Prostate gland (tissue), 2 donors: ENCODE data around the gene HPS4. TPM values are rescaled to one million over a fixed set of nuclear protein-coding genes. Genes with fewer than 3 reads are reported as not detected.
A peak's percentile ranks its signal among the peaks of the same experiment; 100 is the strongest.

Experiments used
- DNase-seq: peaks from one replicate; pipeline ENCODE4 v3.0.0-alpha.2; 2019; ENCODE audit warnings: low spot score
- H3K27ac ChIP-seq, 2 donors: fragments of 200-600 bp; sonication (generic); 2 replicates each; pipeline ENCODE4 v1.5.1; 2017 to 2019
- H3K27me3 ChIP-seq: fragments of 200-600 bp; sonication (generic); replicated peaks from 2 replicates; pipeline ENCODE4 v1.5.1; 2019; ENCODE audit not compliant: insufficient read depth
- H3K36me3 ChIP-seq, 2 donors: fragments of 200-600 bp; sonication (generic); 1 replicate in 1 of 2; 2 replicates in 1 of 2; pipeline versions ENCODE4 v1.5.1 to v1.8.1; 2017 to 2019
- H3K4me1 ChIP-seq: fragments of 200-600 bp; sonication (generic); replicated peaks from 2 replicates; pipeline ENCODE4 v1.5.1; 2019
- H3K4me3 ChIP-seq, 2 donors: fragments of 200-600 bp; sonication (generic); 2 replicates each; pipeline ENCODE4 v1.5.1; 2017 to 2019
- H3K9me3 ChIP-seq: fragments of 200-600 bp; sonication (generic); 2 replicates; pipeline ENCODE4 v1.5.1; 2017
- POLR2A ChIP-seq: fragments of 450-650 bp; IDR thresholded peaks from one replicate; pipeline ENCODE4 v1.6.1; 2016; ENCODE audit warnings: antibody characterized with exemption, mild to moderate bottlenecking
- POLR2AphosphoS5 ChIP-seq: sonication (generic); formaldehyde crosslinking; IDR thresholded peaks from one replicate; pipeline ENCODE4 v1.6.1; 2017; ENCODE audit warnings: antibody characterized with exemption
- WGBS: methylation state at CpG from one replicate; pipeline ENCODE4 v1.1.5; 2018; 5-methylcytosine and 5-hydroxymethylcytosine counted together
- intact Hi-C: fragments of 100-400 bp; cut with DNase I; formaldehyde crosslinking; loops from one replicate; pipeline ENCODE4 v1.14.2; 2022
- total RNA-seq, 2 donors: library from RNA; depleted of rRNA; stranded (reverse); fragments of >200 nt; gene quantifications; one replicate each; pipeline ENCODE4 v1.1.0, GENCODE V29; 2016
- TF ChIP-seq, protein P1 (sequence below), 4 experiments: fragments of 200-600 bp in 2 of 4; fragments of 450-650 bp in 2 of 4; sonication (generic) in 2 of 4; IDR thresholded peaks; 1 replicate in 3 of 4; 2 replicates in 1 of 4; pipeline ENCODE4 v1.5.1; 2016 to 2019; ENCODE audit warnings: antibody characterized with exemption in 4 of 4, mild to moderate bottlenecking in 2 of 4, moderate library complexity in 2 of 4

HPS4 gene
- total RNA-seq, 2 donors from 2014 or later = 25.3 to 83.9 TPM

DNA sequence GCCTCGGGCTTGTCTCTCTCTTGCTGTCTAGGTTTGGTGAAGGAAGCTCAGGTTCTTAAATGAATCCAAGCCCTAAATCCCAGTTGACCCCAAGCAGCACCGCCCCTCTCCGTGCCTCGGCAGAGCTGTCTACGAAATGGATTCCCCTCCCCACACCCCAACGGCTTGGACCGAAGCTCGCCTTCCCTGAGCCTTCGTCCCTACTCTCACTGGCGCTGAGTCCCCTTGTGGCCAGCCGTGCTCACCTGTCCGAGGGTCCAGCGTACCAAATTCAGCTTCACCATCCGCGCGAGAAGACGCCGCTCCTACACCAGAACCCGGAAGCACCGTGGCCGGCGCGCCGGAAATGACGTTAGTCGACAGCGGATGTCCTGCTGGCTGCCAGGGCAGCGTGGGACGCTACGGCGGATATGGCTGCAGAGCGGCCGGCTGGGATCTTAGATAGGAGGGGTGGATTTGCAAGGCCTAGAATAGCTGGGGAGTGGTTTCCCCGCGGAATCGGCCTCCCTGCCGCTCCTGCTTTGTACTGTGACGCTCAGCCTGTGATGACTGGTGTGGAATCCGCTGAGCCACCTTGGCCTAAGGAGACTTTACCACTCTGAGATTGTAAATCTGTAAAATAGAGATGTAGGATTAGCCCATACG lies 28.7 kb upstream of the HPS4 start, which contains the start of gene TFIP11:
TSS of gene TFIP11 (minus strand) at position 325 of the 645 bp plus-strand sequence. CDS start 2,201 bp downstream, outside the sequence.
- intact Hi-C loops = no loop called here
- TF ChIP-seq, protein P1, sequence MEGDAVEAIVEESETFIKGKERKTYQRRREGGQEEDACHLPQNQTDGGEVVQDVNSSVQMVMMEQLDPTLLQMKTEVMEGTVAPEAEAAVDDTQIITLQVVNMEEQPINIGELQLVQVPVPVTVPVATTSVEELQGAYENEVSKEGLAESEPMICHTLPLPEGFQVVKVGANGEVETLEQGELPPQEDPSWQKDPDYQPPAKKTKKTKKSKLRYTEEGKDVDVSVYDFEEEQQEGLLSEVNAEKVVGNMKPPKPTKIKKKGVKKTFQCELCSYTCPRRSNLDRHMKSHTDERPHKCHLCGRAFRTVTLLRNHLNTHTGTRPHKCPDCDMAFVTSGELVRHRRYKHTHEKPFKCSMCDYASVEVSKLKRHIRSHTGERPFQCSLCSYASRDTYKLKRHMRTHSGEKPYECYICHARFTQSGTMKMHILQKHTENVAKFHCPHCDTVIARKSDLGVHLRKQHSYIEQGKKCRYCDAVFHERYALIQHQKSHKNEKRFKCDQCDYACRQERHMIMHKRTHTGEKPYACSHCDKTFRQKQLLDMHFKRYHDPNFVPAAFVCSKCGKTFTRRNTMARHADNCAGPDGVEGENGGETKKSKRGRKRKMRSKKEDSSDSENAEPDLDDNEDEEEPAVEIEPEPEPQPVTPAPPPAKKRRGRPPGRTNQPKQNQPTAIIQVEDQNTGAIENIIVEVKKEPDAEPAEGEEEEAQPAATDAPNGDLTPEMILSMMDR (IDR thresholded peaks at IDR 0.05) = peak in 1 of 4 experiments; percentile 20
- TF ChIP-seq POLR2AphosphoS5 = peak; percentile 99
- no peak for TF ChIP-seq POLR2A
- Histone ChIP-seq H3K27ac (peak within 1 kb of the TSS; percentile 66 to 72), H3K27me3 (no peaks in the 10 kb centered on the region), H3K9me3 (no peaks in the 10 kb centered on the region), H3K4me1 (peaks cover 9% of the 10 kb centered on the region), H3K36me3 (peaks cover 4 to 6% of the 10 kb centered on the region in 2 donors), H3K4me3 (peak within 1 kb of the TSS; percentile 84 to 86)
- WGBS = under 1% methylated on average over 40 of the region's 40 CpGs
- DNase-seq = peak; percentile 93

DNA sequence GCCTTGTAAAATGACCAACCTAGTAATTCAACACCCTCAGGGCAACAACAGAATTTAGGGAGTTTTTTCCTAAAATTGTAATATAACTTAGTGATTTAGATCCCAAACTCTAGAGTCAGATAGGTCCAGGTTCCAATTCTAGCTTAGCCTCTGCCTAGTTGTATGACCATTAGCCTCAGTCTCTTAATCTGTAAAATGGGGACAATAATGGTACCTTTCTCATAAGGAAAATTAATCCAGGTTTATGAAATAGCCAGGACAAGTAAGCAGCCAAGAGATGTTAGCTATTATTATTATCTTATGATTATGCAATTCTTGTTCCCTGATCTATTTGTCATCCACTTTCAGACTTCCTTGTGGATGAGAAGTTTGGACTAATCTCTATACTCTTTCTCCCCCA lies 24.6 kb upstream of the HPS4 start:
- no peak for DNase-seq

DNA sequence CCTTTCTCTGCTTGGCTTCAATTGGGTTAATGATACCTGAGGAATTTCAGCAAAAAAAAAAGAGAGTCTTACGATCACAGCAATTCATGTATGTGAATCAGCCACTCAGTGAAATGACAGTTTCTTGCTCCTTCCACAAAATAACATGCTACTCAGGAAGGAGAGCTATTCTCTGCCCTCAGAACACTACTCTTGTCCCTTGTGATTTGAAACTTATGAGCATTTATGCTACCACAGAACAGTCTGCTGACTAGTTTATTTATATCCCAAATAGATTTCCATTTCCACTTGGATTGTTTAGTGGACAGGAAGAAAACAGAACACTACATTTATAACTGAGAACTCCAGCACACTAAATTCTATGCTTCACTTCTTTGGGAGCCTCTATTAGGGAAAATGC lies 20.2 kb upstream of the HPS4 start:
- 38% methylated on average over 1 of the region's 1 CpG for WGBS
- H3K36me3 ChIP-seq = peaks cover 29 to 42% of the 10 kb centered on the region in 2 donors
- no peak for DNase-seq
- H3K4me3 ChIP-seq = no peak overlapping the region
- H3K27ac ChIP-seq = no peak overlapping the region
- no peaks in the 10 kb centered on the region for H3K27me3 ChIP-seq
- intact Hi-C loops = no loop called here
- TF ChIP-seq, protein P1 (IDR thresholded peaks at IDR 0.05) = no peak
- TF ChIP-seq POLR2A = no peak
- no peak for TF ChIP-seq POLR2AphosphoS5
- H3K9me3 ChIP-seq = no peaks in the 10 kb centered on the region
- no peaks in the 10 kb centered on the region for H3K4me1 ChIP-seq

More for the DNA sequence above, 24.6 kb upstream of the HPS4 start:
- intact Hi-C loops = no loop called here
- Histone ChIP-seq H3K4me1 (peaks cover 8% of the 10 kb centered on the region), H3K27me3 (no peaks in the 10 kb centered on the region), H3K36me3 (peaks cover 24 to 26% of the 10 kb centered on the region in 2 donors), H3K9me3 (no peaks in the 10 kb centered on the region), H3K27ac (no peak overlapping the region), H3K4me3 (no peak overlapping the region)
- TF ChIP-seq, protein P1 (IDR thresholded peaks at IDR 0.05) = no peak

DNA sequence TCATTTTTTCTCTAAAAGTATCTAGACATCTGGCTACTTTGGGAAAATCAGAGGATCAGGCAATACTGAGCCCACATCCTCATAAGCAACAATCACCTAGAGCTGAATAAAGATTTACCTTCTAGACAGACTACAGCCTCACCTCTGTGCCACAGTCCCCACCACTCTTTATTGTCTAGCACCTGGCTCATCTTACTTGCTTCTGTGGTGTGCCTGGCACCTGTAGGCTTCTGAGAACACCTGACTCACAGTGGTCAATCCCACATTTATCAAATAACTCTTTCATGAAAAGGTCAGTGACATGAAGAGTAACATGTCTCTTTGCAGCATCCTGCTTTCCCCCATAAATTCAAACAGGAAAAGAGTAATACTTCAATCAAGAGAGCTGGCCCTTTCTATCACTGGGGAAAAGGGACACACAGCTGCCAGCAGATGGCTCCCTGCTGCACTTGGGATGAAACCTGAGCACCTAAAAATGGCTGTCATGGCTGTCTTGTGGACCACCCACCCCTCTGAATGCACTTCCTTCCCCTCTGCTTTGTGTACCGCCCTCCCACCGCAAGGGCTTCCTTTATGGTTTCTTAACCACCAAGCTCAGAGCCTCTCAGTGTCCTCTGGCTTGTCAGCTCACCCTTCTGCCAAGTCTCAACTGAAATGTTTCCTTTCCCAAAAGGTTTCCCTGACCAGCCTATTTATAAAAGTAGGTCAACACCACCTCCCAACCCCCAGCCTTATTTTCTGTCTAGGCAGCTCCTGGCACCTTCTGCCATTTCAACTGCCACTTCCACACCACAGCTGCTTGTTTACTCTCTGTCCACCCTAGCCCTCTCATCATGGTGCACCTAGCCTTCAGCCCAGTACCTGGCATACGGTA lies 19.3 kb upstream of the HPS4 start:
- DNase-seq = no peak
- no peak for TF ChIP-seq POLR2A
- TF ChIP-seq, protein P1 (IDR thresholded peaks at IDR 0.05) = peak in 3 of 4 experiments; percentile 20 to 50 (median 32)

More for the DNA sequence above, 19.3 kb upstream of the HPS4 start:
- peaks cover 32 to 44% of the 10 kb centered on the region in 2 donors for H3K36me3 ChIP-seq
- H3K4me3 ChIP-seq = no peak overlapping the region
- no peak overlapping the region for H3K27ac ChIP-seq
- intact Hi-C loops = no loop called here
- H3K27me3 ChIP-seq = no peaks in the 10 kb centered on the region
- H3K9me3 ChIP-seq = no peaks in the 10 kb centered on the region
- 33% methylated on average over 3 of the region's 3 CpGs for WGBS
- H3K4me1 ChIP-seq = no peaks in the 10 kb centered on the region
